22Rv1 (cell line): ENCODE results near the gene MTAP.
A peak's percentile ranks its signal among the peaks of the same experiment; 100 is the strongest.

Source experiments
- H3K27ac ChIP-seq: fragments of 450-650 bp; 2 replicates; pipeline ENCODE4 v1.5.1; 2017
- ZFX ChIP-seq: fragments of 450-650 bp; IDR thresholded peaks from 2 replicates; pipeline ENCODE4 v1.6.1; 2017; ENCODE audit warnings: antibody characterized with exemption, borderline replicate concordance
- TF ChIP-seq, protein P1 (sequence below): fragments of 450-650 bp; IDR thresholded peaks from 2 replicates; pipeline ENCODE4 v1.5.1; 2017; ENCODE audit warnings: mild to moderate bottlenecking

Gene MTAP

GRCh38 chr9:21864505-21864904 lies 62.1 kb downstream of the MTAP start:
- TF ChIP-seq, protein P1, sequence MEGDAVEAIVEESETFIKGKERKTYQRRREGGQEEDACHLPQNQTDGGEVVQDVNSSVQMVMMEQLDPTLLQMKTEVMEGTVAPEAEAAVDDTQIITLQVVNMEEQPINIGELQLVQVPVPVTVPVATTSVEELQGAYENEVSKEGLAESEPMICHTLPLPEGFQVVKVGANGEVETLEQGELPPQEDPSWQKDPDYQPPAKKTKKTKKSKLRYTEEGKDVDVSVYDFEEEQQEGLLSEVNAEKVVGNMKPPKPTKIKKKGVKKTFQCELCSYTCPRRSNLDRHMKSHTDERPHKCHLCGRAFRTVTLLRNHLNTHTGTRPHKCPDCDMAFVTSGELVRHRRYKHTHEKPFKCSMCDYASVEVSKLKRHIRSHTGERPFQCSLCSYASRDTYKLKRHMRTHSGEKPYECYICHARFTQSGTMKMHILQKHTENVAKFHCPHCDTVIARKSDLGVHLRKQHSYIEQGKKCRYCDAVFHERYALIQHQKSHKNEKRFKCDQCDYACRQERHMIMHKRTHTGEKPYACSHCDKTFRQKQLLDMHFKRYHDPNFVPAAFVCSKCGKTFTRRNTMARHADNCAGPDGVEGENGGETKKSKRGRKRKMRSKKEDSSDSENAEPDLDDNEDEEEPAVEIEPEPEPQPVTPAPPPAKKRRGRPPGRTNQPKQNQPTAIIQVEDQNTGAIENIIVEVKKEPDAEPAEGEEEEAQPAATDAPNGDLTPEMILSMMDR: no peak
- no peak for TF ChIP-seq ZFX
- peak overlapping the region; percentile 60 for H3K27ac ChIP-seq

- TF ChIP-seq ZFX: no peak
- TF ChIP-seq, protein P1: no peak
- no peak overlapping the region for H3K27ac ChIP-seq
Measured at GRCh38 chr9:21866302-21866701, 63.9 kb downstream of the MTAP start.

- TF ChIP-seq, protein P1: no peak
- no peak overlapping the region for H3K27ac ChIP-seq
Measured at GRCh38 chr9:21871256-21871975, 69.0 kb downstream of the MTAP start.

- no peak for TF ChIP-seq ZFX
- TF ChIP-seq, protein P1: no peak
- H3K27ac ChIP-seq: no peak overlapping the region
Measured at GRCh38 chr9:21872696-21873095, 70.3 kb downstream of the MTAP start.

GRCh38 chr9:21873540-21874221 lies 71.2 kb downstream of the MTAP start:
- no peak overlapping the region for H3K27ac ChIP-seq
- TF ChIP-seq, protein P1: no peak
- no peak for TF ChIP-seq ZFX

DNA sequence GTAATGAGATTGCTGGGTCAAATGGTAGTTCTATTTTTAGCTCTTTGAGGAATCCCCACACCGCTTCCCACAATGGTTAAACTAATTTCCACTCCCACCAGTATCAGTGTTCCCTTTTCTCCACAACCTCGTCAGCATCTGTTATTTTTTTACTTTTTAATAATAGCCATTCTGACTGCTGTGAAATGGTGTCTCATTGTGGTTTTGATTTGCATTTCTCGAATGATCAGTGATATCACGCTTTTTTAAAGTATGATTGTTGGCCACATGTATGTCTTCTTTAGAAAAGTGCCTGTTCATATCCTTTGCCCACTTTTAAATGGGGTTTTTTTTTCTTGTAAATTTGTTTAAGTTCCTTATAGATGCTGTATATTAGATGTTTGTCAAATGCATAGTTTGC lies 73.5 kb downstream of the MTAP start:
- TF ChIP-seq, protein P1: no peak
- TF ChIP-seq ZFX: no peak
- H3K27ac ChIP-seq: no peak overlapping the region

GRCh38 chr9:21883642-21884041 lies 81.2 kb downstream of the MTAP start:
- TF ChIP-seq ZFX: no peak
- TF ChIP-seq, protein P1: no peak
- H3K27ac ChIP-seq: no peak overlapping the region
